Endometrial microvascular endothelial cells (primary cell): ENCODE data around the gene GPHN. TPM values are rescaled to one million over a fixed set of nuclear protein-coding genes. Genes with fewer than 3 reads are reported as not detected.
"Not testable (repeated sequence)": the region's sequence is repeated elsewhere in the genome, so short reads cannot be mapped to it uniquely, and the experiment has no call there.

Experiments used
- in situ Hi-C: cut with HindIII; loops from 2 replicates; pipeline ENCODE4 v1.10.0; 2017; ENCODE audit warnings: low sequenced_read_pairs, low pct_unique_long_range_greater_than_20kb; ENCODE audit errors: inconsistent ontology term
- total RNA-seq: library from RNA; depleted of rRNA; stranded (reverse); fragments of >200 nt; gene quantifications from one replicate; pipeline ENCODE4 v1.2.3, GENCODE V29; 2015; ENCODE audit errors: inconsistent ontology term

The GPHN gene
- total RNA-seq, 1 donor from 2014 or later = 38.3 TPM

DNA sequence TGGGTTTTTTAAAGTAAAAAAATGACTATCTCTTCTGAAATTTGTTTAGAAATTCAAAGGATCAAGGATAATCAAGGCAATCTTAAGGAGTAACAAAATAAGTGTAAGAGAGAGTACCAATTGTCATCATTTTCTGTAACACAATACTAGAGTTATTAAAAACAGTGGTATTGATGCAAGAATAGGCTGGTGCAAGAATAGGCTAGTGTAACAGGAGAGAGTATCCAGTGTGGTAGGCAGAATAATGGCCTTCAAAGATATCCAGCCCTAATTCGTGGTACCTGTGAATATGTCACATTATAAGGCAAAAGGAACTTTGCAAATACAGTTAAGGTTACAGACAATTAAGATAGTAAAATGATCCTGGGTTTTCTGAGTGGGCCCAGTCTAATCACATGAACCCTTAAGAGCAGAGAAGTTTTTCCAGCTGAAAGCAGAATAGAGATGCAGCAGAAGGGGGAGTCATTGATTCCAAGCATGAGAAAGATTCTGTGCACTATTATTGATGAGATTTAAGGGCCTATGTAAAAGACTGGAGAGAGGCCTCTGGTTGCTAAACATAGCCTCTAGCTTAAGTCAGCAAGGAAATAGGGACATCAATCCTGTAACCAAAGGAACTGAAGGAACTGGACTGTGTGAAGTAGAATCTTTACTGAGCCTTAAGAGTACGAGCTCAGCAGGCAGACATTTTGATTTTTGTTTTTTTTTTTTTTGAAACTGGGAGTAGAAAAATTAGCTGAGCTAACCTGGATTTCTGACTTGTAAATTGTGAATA lies 134.1 kb downstream of the GPHN start:
- in situ Hi-C loops = no loop called here

GRCh38 chr14:66643344-66643743 lies 135.4 kb downstream of the GPHN start:
- in situ Hi-C loops = no loop called here

- in situ Hi-C loops = no loop called here
Measured at GRCh38 chr14:66645716-66646115, 137.8 kb downstream of the GPHN start.

- in situ Hi-C loops = no loop called here
Measured at GRCh38 chr14:66649498-66649897, 141.6 kb downstream of the GPHN start.

GRCh38 chr14:66650491-66650911 lies 142.6 kb downstream of the GPHN start:
- in situ Hi-C loops = no loop called here

DNA sequence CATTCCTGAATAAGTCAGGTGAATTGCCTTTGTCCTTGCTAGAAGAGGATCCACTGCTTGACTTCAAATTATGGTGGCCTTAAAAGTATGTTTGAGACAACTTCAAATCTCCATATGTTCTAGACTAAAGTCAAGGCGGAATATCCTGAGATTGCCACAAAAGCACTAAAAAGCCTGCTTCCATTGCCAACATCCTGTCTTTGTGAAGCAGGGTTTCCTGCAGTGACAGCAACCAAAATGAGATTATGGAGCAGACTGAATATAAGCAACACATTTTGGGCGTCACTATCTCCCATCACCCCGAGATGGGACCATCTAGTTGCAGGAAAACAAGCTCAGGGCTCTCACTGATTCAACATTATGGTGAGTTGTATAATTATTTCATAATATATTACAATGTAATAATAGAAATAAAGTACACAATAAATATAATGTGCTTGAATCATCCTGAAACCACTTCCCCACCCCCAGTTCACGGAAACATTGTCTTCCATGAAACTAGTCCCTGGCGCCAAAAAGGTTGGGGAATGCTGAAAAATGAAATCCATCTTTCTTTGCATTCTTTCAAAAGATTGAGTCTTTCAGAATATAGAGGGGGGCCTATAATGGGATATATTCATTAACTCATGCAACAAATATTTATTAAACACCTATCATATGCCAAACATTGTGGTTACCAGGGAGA lies 143.7 kb downstream of the GPHN start:
- in situ Hi-C loops = no loop called here

DNA sequence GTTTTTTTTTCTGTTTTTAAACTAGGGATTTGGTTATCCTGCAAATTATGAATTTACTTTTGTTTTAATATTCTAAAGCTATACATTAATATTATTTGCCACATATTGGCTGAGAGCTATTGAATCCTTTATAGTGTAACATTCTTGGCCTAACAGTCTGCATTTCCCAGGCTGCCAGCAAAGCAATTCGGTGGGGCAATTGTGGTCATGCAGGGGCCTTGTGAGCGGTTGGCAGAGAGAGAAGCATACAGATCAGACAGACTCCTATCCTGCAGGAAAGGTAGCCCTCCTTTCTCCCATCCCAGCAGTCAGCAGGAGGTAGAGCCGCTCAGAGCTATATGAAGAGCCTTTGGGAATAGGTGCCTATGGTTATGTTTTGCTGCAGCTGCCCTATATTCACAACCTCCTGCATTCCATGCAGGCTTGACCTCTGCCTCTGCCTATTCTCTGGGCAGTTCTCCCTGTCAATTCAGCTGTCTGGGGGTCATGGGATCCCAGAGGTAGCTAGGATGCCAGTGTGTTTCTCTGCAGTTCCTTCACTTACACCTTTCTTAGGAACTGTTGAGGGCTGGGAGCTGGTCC lies 144.7 kb downstream of the GPHN start:
- in situ Hi-C loops = no loop called here

DNA sequence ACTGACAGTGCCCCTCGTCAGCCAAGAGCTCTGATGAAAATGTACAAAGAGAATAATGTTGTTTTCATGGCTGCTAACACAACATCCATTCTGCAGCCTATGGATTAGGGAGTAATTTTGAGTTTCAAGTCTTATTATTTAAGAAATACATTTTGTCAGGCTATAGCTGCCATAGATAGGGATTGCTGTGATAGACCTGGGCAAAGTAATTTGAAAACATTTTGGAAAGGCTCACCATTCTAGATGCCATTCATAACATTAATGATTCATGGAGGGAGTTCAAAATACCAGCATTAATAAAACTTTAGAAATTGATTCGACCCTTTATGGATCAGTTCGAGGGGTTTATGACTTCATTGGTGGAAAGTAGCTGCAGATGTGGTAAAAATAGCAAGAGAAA lies 149.8 kb downstream of the GPHN start:
- in situ Hi-C loops = no loop called here

GRCh38 chr14:66662374-66662773 lies 154.4 kb downstream of the GPHN start:
- in situ Hi-C loops = no loop called here

GRCh38 chr14:66677780-66678179 lies 169.8 kb downstream of the GPHN start:
- in situ Hi-C loops = no loop called here

- in situ Hi-C loops = no loop called here
Measured at GRCh38 chr14:66680216-66680615, 172.3 kb downstream of the GPHN start.

DNA sequence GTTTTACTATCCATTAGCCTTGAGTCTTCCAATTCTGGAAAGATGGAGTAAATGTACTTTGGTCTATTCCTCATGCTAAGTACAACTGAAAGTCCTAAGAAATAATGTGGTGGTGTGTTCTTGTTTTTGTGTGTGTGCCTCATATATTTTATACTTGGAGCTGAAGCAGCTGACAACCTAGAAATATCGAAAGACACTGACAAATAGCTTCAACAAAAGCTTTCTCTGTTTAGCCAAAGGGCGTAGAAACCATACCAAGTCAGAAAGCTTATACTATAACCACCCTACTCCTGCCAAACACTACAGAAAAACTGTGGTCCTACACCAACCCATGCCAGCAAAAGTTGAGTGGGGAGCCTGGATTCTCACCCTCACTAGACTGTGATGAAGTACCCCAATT lies 188.4 kb downstream of the GPHN start:
- in situ Hi-C loops = no loop called here

- in situ Hi-C loops = no loop called here
Measured at GRCh38 chr14:66698503-66698902, 190.6 kb downstream of the GPHN start.

DNA sequence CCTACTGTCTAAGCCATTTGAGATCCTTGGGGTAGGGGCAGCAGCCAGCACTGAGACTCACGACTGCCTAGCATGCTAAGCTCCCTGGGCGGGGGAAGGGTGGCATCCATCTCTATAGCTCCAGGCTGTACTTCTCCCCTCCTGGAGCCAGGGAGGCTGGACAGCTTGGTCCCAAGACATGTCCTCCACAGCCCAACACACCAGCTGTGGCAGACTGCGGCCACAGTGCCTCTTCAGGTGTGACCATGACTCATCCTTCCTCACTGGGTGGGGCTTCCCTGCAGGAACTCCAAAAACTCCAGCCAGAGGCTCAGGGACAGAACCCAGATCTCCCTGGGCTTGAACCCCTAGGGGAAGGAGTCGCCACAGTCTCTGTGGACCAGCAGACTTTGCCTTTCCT lies 193.9 kb downstream of the GPHN start:
- in situ Hi-C loops = no loop called here

- in situ Hi-C loops = no loop called here
Measured at GRCh38 chr14:66708267-66708666, 200.3 kb downstream of the GPHN start.

- in situ Hi-C loops = no loop called here
Measured at GRCh38 chr14:66709291-66709690, 201.3 kb downstream of the GPHN start.

GRCh38 chr14:66714291-66714690 lies 206.3 kb downstream of the GPHN start:
- in situ Hi-C loops = not testable (repeated sequence)

DNA sequence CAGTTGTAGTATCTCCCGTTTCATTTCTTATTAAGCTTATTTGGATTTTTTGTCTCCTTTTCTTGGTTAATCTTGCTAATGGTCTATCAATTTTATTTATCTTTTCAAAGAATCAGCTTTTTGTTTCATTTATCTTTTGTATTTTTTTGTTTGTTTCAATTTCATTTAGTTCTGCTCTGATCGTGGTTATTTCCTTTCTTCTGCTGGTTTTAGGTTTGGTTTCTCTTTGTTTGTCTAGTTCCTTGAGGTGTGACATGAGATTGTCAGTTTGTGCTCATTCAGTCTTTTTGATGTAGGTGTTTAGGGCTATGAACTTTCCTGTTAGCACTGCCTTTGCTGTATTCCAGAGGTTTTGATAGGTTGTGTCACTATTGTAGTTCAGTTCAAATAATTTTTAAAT lies 207.4 kb downstream of the GPHN start:
- in situ Hi-C loops = not testable (repeated sequence)

GRCh38 chr14:66716227-66716626 lies 208.3 kb downstream of the GPHN start:
- in situ Hi-C loops = no loop called here

DNA sequence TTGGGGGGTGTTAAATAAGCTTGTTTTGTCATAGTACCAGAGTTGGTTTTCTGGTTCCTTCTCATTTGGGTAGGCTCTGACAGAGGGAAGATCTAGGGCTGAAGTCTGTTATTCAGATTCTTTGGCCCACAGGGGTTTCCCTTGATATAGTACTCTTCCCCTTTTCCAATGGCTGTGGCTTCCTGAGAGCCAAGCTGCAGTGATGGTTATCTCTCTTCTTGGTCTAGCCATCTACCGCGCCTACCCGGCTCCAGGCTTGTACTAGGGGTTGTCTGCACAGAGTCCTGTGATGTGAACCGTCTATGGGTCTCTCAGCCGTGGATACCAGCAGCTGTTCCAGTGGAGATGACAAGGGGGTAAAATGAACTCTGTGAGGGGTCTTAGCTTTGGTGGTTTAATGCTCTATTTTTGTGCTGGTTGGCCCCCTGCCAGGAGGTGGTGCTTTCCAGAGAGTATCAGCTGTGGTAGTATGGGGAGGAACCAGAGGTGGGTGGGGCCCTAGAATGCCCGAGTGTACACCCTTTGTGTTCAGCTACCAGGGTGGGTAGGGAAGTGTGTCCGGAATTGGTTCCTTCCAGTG lies 209.7 kb downstream of the GPHN start:
- in situ Hi-C loops = no loop called here
